Nephron (organoid): ENCODE measurements around the gene MEIS3.
A peak's percentile ranks its signal among the peaks of the same experiment; 100 is the strongest.

ENCODE experiments used
- H3K27ac Mint-ChIP-seq, 3 experiments: 2 replicates each; pipeline ENCODE4 v1.8.0; 2020; ENCODE audit warnings: mixed read lengths in 3 of 3, mild to moderate bottlenecking in 2 of 3, moderate library complexity in 1 of 3
- H3K27me3 Mint-ChIP-seq: 2 replicates; pipeline ENCODE4 v1.8.0; 2021; ENCODE audit warnings: low read depth, mild to moderate bottlenecking, moderate library complexity, mixed read lengths
- H3K36me3 Mint-ChIP-seq: 2 replicates; pipeline ENCODE4 v1.8.0; 2020; ENCODE audit warnings: low read depth, mixed read lengths
- H3K4me1 Mint-ChIP-seq: 2 replicates; pipeline ENCODE4 v1.8.0; 2020; ENCODE audit warnings: mixed read lengths
- H3K4me3 Mint-ChIP-seq, 3 experiments: 2 replicates each; pipeline ENCODE4 v1.8.0; 2020; ENCODE audit warnings: mild to moderate bottlenecking in 3 of 3, mixed read lengths in 3 of 3, moderate library complexity in 2 of 3
- H3K9me3 Mint-ChIP-seq: 2 replicates; pipeline ENCODE4 v1.8.0; 2020; ENCODE audit warnings: mixed read lengths
- TF ChIP-seq, protein P1 (sequence below), 3 experiments: fragments of 200-600 bp; sonication (generic); IDR thresholded peaks; one replicate each; pipeline ENCODE4 v1.5.0; 2021; ENCODE audit warnings: antibody characterized with exemption in 3 of 3; ENCODE audit not compliant: unreplicated experiment in 3 of 3

MEIS3 gene

DNA sequence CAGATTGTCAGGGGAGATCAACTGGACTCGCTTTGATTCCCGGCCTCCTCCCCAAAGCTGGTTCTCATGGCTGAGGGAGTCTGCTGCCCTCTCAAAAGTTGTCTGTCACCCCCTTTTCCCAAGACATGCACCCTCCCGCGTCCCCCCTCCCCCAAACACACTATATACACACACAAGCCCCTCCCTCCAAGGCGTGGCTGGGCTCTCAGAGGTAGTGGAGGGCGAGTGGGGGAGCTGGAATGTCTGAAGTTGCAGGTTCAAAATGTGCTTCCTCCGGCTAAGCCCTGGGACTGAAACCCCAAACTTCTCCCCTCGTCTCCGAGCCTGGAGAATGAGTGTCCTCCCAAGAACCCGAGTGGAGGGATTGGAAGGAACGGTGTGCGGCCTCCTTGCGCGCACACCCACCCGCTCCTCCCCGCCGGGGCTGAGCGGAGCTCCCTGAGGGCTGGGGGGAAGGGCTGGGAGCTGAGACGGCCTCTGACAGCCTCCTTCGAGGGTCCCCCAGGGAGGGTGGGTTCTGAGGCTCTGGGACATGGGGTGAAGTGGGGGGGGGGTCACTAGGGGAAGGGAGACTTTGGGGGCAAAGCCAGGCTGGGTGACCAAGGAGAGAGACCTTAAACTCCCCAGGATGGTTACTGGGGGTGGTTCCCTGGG lies 9.9 kb upstream of the MEIS3 start:
- TF ChIP-seq, protein P1, sequence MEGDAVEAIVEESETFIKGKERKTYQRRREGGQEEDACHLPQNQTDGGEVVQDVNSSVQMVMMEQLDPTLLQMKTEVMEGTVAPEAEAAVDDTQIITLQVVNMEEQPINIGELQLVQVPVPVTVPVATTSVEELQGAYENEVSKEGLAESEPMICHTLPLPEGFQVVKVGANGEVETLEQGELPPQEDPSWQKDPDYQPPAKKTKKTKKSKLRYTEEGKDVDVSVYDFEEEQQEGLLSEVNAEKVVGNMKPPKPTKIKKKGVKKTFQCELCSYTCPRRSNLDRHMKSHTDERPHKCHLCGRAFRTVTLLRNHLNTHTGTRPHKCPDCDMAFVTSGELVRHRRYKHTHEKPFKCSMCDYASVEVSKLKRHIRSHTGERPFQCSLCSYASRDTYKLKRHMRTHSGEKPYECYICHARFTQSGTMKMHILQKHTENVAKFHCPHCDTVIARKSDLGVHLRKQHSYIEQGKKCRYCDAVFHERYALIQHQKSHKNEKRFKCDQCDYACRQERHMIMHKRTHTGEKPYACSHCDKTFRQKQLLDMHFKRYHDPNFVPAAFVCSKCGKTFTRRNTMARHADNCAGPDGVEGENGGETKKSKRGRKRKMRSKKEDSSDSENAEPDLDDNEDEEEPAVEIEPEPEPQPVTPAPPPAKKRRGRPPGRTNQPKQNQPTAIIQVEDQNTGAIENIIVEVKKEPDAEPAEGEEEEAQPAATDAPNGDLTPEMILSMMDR (IDR thresholded peaks at IDR 0.05; ENCODE audit: unreplicated experiment in 3 of 3): no peak
- Mint-ChIP-seq H3K27ac (no peak overlapping the region), H3K4me1 (peaks cover 5% of the 10 kb centered on the region), H3K27me3 (peaks cover 50% of the 10 kb centered on the region), H3K9me3 (no peaks in the 10 kb centered on the region), H3K36me3 (no peaks in the 10 kb centered on the region), H3K4me3 (peak overlapping the region in 1 of 3 experiments; percentile 54)

DNA sequence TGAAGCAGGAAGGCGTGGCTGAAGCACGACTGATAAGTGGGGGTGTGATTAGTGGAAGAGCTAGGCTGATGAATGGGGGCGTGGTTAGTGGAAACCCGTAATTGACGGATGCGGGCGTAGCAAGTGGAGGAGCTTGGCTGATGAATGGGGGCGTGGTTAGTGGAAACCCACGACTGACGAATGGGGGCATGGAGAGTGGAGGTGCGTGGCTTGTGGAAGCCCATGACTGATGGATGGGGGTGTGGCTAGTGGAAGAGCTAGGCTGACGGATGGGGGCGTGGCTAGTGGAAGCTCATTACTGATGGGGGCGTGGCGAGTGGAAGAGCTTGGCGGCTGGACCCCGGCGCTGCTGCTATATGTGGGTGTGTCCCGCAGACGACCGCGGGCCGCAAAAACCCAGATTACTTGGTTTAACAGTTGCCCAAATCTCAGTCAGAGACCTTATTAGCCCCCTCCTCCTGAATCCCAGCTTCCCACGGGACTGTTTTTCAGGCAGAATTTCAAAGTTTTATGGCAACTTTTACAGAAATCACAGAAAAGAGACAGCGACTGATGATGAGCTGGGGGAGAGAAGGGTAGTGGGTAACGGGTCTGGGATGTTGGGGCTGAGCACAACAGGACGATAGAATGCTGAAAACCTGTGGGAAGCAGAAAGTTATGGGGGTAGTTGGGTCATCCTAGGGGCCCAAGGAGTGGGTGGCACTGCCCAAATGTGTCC lies 9.0 kb upstream of the MEIS3 start:
- H3K9me3 Mint-ChIP-seq: no peaks in the 10 kb centered on the region
- no peaks in the 10 kb centered on the region for H3K36me3 Mint-ChIP-seq
- TF ChIP-seq, protein P1 (IDR thresholded peaks at IDR 0.05; ENCODE audit: unreplicated experiment in 3 of 3): no peak
- H3K27ac Mint-ChIP-seq: no peak overlapping the region
- H3K27me3 Mint-ChIP-seq: peaks cover 47% of the 10 kb centered on the region
- H3K4me3 Mint-ChIP-seq: no peak overlapping the region
- H3K4me1 Mint-ChIP-seq: peaks cover 7% of the 10 kb centered on the region

DNA sequence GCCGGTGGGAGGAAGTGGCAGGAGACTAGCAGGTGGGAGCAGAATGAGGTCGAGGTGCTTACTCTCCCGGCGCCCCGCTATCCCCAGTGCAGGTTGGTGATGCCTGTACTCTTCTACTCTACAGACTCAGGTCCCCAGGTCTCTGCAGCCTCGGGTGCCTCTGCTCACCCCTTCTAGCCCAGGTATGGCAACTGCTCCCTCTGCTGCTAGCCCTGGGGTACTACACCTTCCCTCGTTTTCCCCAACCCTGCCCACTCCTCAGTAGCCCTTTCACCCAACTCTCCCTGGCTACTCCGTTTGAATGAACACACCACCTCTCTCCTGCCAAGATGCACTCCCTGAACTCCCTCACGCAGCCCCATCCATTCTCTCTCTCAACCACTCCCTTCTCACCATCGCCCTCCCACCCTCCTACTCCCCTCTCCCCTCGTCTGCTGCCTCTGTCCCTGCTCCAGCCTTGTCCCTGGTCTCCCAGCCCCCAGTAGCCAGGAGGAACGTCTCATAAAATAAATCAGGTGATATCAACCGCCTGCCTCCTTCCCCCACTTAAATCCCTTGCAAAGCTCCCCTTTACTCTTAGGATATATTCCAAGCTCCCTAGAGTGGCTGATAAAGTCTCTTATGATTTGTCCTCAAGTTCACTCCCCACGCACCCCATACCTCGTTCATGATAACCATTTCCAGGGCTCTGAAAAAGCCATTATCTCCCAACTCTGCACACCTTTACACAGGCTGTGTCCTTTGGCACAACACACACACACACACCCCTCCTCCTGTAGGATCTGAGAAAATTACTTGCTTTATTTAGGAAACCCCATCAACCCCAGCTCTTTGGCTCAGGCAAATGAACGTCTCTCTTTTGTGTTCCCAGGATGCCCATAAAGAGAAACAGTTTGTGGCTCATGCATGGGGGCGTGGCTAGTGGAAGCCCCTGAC lies 8.2 kb upstream of the MEIS3 start:
- no peaks in the 10 kb centered on the region for H3K9me3 Mint-ChIP-seq
- H3K27me3 Mint-ChIP-seq: peaks cover 48% of the 10 kb centered on the region
- H3K4me3 Mint-ChIP-seq: no peak overlapping the region
- no peaks in the 10 kb centered on the region for H3K36me3 Mint-ChIP-seq
- peaks cover 15% of the 10 kb centered on the region for H3K4me1 Mint-ChIP-seq
- no peak overlapping the region for H3K27ac Mint-ChIP-seq
- TF ChIP-seq, protein P1 (IDR thresholded peaks at IDR 0.05; ENCODE audit: unreplicated experiment in 3 of 3): peak; percentile 83 to 93 (median 92)

DNA sequence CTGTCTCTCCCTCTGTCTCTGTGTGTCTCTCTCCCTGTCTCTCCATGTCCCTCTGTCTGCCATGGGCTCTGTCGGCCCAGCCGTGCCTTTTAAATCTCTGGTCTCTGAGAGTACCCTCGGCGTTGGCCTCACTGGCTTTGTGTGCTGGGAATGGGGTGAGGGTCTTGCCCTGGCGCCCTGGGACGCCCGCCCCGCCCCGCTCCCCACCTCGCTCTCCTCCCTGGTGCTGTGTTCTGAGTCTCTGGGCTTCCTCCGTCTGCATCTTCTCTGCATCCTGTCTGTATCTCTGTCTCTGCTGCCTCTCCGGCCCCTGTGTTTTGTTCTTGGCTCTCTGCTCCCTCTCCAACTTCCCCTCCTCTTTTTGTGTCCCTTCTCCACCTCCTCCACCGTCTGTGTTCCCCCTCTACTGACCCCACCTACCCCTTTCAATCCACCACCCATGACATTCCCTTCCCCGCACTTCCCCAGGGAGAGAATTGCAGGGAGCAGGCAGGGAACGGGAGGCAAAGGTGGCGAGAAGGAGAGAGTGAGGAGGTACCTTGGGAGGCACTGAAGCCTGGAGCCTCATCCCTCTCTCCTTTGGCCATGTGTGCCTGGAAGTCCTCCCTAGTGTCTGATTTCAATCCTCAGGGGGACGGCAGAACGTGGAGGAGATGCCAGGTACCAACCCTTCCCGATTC lies 4.0 kb upstream of the MEIS3 start:
- Mint-ChIP-seq H3K4me3 (peak overlapping the region; percentile 75 to 78 (median 76)), H3K4me1 (peaks cover 39% of the 10 kb centered on the region), H3K27ac (peak overlapping the region; percentile 34 to 94 (median 84)), H3K27me3 (peaks cover 50% of the 10 kb centered on the region), H3K36me3 (no peaks in the 10 kb centered on the region), H3K9me3 (no peaks in the 10 kb centered on the region)
- TF ChIP-seq, protein P1 (IDR thresholded peaks at IDR 0.05; ENCODE audit: unreplicated experiment in 3 of 3): no peak

DNA sequence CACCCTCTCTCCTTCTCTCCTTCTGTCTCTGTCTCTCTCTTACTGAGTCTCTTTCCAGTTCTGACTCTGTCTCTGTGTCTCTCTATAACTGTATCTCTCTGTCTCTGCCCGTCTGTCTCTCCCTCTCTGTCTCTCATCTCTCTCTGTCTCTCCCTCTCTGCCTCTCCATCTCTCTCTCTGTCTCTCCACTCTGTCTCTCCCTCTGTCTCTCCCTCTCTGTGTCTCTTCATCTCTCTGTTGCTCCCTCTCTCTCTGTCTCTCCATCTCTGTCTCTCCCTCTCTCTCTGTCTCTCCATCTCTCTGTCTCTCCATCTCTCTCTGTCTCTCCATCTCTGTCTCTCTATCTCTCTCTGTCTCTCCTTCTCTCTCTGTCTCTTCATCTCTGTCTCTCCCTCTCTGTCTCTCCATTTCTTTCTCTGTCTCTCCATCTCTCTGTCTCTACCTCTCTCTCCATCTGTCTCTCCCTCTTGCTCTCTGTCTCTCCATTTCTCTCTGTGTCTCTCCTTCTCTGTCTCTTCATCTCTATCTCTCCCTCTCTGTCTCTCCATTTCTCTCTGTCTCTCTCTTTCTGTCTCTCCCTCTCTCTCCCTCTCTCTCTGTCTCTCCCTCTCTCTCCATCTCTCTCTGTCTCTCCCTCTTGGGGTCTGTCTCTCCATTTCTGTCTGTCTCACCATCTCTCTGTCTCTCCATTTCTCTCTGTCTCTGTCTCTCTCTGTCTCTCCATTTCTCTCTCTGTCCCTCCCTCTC lies 3.3 kb upstream of the MEIS3 start:
- Mint-ChIP-seq H3K9me3 (no peaks in the 10 kb centered on the region), H3K36me3 (no peaks in the 10 kb centered on the region), H3K27me3 (peaks cover 57% of the 10 kb centered on the region), H3K27ac (peak overlapping the region; percentile 81 to 94 (median 84)), H3K4me1 (peaks cover 44% of the 10 kb centered on the region), H3K4me3 (peak overlapping the region; percentile 75 to 78 (median 76))
- TF ChIP-seq, protein P1 (IDR thresholded peaks at IDR 0.05; ENCODE audit: unreplicated experiment in 3 of 3): no peak
